ENCODE results near the gene C1QTNF12.
"Not testable (repeated sequence)": the region's sequence is repeated elsewhere in the genome, so short reads cannot be mapped to it uniquely, and the experiment has no call there.

The C1QTNF12 gene

DNA sequence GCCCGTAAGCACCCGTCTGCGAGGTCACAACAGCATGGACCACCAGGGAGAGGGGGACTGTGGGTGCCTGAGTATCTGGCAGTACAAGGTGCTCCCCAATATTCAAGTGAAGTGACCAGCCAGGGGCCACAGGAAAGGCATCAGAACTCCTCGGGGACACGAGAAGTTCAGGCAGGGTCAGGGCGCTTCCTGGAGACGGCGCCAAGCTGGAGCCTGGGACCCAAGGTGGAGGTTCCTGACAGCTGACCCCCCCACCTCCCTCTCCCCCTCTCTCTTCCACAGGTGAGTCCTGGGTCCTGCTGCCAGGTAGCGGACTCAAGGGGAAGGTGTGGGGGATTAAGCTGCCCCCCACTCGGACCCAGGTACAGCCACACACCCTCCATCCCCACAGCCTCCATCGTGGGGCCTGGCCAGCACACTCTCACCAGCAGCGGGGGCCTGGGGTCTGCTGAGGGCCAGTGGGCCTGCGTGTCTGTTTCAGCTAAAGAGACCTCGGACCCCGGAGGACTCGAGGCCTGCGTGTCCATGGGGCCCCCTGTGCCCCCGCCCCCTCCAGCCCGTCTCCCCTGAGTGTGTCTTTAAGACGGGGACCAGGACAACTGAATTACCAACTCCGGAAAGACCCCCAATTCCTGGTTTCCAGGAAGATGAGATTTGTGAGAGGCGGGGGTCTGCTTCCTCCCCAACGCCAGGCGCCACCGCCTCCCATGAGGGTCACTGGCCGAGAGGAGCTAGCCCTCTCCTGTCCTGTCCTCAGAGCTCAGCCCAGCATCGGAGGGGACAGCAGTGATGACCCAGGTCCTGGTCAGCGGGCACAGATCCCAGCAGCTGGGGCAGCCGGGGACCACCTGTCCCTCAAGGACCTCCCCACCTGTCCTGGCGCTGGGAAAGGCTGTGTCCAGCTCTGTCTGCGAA lies 46.3 kb downstream of the C1QTNF12 start:
- TF ChIP-seq, protein P1, sequence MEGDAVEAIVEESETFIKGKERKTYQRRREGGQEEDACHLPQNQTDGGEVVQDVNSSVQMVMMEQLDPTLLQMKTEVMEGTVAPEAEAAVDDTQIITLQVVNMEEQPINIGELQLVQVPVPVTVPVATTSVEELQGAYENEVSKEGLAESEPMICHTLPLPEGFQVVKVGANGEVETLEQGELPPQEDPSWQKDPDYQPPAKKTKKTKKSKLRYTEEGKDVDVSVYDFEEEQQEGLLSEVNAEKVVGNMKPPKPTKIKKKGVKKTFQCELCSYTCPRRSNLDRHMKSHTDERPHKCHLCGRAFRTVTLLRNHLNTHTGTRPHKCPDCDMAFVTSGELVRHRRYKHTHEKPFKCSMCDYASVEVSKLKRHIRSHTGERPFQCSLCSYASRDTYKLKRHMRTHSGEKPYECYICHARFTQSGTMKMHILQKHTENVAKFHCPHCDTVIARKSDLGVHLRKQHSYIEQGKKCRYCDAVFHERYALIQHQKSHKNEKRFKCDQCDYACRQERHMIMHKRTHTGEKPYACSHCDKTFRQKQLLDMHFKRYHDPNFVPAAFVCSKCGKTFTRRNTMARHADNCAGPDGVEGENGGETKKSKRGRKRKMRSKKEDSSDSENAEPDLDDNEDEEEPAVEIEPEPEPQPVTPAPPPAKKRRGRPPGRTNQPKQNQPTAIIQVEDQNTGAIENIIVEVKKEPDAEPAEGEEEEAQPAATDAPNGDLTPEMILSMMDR (IDR thresholded peaks at IDR 0.05; ENCODE audit: low read depth, low read length): no peak

DNA sequence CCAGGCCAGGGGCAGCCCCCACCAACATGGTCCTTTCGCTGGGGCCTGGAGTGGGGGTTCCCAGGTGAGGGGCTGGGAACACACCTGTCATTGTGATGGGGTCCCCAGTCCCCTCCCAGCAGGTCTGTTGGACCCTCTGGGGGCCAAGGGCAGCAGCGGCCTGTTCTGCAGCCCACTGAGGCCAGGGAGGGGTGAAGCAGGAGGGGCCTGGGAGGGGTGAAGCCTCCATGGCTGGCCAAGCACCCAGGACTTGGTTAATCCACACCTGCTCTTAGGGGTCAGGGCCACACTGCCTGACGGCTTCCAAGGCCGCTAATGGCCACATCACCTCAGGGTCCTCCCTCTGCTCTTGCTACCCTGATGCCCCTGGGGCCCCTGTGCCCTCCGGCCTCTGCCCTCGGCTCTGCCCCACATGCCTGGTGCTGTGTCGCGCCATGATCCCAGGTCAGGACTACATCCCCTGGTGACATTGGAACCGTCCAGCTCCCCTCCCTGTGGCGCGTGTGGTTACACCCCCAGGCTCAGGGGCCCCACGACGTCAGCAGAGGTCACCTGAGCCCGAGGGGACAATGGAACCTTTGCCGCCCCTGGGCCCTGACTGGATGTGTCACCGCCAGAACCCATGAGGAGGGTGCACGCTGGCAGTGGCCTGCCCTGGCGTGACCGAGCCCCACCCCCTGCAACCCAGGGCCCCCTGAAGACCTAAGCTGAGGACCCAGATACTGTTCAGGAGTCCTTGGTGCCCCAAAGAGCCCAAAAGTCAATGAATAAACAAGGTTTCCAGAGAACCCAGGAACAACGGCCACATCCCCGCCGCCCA lies 47.2 kb downstream of the C1QTNF12 start:
- H3K4me3 ChIP-seq (ENCODE audit: low read depth, low read length): no peak overlapping the region
- TF ChIP-seq, protein P1 (IDR thresholded peaks at IDR 0.05; ENCODE audit: low read depth, low read length): no peak

More for the DNA sequence above, 46.3 kb downstream of the C1QTNF12 start:
- no peak overlapping the region for H3K4me3 ChIP-seq (ENCODE audit: low read depth, low read length)

DNA sequence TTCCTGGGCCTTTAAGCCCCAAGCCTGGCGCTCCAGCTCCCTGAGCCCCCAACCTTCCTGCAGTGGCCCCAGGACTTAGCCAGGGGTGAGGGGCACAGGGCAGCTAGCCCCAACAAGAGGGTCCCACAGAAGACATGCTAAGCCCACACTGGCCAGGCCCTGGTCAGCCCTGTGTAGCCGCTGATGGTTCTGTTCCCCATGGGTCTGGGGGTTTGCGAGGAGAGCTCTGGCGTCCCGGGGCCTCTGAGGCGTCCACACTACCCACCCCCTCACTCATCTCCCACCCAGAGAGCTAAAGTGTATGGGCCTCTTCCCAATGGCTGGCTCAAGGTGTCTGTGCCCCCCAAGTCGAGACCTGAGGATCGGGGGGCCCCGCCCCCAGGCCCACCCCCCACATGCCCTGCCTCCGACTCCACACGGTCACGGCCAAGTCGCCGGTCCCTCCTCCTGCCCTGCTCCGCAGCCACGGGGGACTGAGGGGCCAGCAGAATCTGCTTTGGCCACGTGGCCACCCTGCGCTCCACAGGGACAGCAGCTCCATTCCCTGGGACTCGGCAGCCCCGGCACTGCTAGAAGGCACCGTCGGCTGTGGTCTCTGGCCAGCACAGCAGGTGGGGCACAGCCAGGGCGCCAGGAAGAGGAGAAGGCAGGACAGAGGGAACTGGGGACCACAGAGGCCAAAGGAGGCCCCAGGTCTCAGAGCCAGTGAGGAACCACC lies 47.9 kb downstream of the C1QTNF12 start:
- TF ChIP-seq, protein P1 (IDR thresholded peaks at IDR 0.05; ENCODE audit: low read depth, low read length): no peak
- no peak overlapping the region for H3K4me3 ChIP-seq (ENCODE audit: low read depth, low read length)

DNA sequence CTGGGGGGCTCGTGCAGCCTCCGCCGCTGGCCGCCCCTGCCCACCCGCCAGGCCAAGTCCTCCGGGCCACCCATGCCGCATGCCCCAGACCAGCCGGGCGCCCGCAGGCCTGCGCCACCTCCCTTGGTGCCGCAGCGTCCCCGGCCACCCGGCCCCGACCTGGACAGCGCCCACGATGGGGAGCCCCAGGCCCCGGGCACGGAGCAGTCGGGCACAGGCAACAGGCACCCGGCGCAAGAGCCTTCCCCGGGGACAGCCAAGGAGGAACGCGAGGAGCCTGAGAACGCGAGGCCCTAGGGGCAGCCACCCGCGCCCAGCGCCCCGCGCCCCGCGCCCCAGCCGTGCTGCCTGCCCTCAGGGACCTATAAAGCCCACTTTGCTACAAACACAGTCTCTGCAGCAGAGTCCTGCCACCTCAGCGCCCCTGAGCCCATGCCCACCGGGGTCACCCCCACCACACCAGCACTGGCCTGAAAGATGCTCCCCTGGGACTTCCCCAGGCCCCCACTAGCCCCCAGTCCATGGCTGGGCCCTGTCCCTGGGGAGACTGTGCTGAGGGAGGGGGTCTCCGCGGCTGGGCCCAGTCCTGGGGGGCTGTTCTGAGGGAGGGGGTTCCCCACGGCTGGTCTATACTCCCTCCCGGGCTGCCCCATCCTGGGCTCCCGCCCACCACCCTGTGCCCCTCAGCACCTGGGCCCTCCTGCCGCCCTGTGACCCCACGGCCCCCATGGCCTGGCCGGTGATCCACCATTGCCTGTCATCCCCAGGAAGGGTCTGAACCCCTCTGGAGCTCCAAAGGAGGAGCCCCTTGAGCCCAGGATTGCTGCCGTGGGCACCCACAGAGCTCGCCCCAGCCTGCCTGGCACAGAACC lies 48.7 kb downstream of the C1QTNF12 start:
- no peak overlapping the region for H3K4me3 ChIP-seq (ENCODE audit: low read depth, low read length)
- TF ChIP-seq, protein P1 (IDR thresholded peaks at IDR 0.05; ENCODE audit: low read depth, low read length): no peak

GRCh38 chr1:1197188-1197500 lies 49.4 kb downstream of the C1QTNF12 start:
- H3K4me3 ChIP-seq (ENCODE audit: low read depth, low read length): no peak overlapping the region
- TF ChIP-seq, protein P1 (IDR thresholded peaks at IDR 0.05; ENCODE audit: low read depth, low read length): no peak

GRCh38 chr1:1196431-1197187 lies 49.9 kb downstream of the C1QTNF12 start:
- TF ChIP-seq, protein P1 (IDR thresholded peaks at IDR 0.05; ENCODE audit: low read depth, low read length): no peak
- no peak overlapping the region for H3K4me3 ChIP-seq (ENCODE audit: low read depth, low read length)

DNA sequence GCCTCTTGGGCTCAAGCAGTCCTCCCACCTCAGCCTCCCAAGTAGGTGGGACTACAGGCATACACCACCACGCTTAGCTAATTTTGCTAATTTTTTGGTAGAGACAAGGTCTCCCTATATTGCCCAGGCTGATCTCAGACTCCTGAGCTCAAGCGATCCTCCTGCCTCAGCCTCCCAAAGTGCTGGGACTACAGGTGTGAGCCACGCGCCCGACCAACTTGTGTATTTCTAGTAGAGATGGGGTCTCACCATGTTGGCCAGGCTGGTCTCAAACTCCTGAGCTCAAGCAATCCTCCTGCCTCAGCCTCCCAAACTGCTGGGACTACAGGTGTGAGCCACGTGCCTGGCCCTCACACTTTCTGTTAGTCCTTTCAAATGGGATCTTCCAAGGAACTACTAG lies 50.8 kb downstream of the C1QTNF12 start:
- H3K4me3 ChIP-seq (ENCODE audit: low read depth, low read length): not testable (repeated sequence)
